Measurements from ENCODE around the gene TSEN54. TPM values are rescaled to one million over a fixed set of nuclear protein-coding genes. Genes with fewer than 3 reads are reported as not detected.

The TSEN54 gene
- polyA plus RNA-seq, 3 donors from 2014 or later = 205 to 238 (median 209) TPM

GRCh38 chr17:75492555-75493168, 23.7 kb upstream of the TSEN54 start:
- peaks cover 5 to 16% of the 10 kb centered on the region in 2 donors for H3K4me1 Mint-ChIP-seq
- no peak overlapping the region for H3K27ac Mint-ChIP-seq
- H3K36me3 Mint-ChIP-seq = peaks cover 0 to 17% (median 1%) of the 10 kb centered on the region in 3 donors
- no peak overlapping the region for H3K4me3 Mint-ChIP-seq
- DNase-seq = no peak
- H3K27me3 Mint-ChIP-seq (ENCODE audit: low read depth in 3 of 3) = peaks cover 0 to 2% (median 1%) of the 10 kb centered on the region in 3 donors
- no peaks in the 10 kb centered on the region for H3K9me3 Mint-ChIP-seq

DNA sequence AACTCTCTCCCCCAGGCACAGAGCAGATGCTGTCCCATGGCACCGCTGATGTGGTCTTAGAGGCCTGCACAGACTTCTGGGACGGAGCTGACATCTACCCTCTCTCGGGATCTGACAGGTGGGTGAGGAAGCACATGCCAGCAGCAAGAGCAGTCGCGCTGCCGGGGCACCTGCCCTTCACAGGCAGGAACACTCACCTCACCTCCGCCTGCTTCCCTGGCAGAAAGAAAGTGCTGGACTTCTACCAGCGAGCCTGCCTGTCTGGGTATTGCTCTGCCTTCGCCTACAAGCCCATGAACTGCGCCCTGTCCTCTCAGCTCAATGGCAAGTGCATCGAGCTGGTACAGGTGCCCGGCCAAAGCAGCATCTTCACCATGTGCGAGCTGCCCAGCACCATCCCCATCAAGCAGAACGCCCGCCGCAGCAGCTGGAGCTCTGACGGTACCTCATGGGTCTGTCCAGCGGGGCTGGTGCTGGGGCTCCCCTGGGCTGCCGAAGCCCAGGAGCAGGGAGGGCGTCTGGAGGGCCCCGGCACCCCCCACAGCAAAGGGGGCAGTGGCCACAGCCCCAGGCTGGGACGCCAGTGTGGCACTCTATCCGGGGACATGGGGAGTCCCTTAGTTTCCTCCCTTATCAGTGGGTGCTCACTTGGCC, 22.7 kb upstream of the TSEN54 start:
- Mint-ChIP-seq H3K36me3 (peaks cover 0 to 17% (median 0%) of the 10 kb centered on the region in 3 donors), H3K4me1 (peaks cover 0 to 7% of the 10 kb centered on the region in 2 donors), H3K27ac (no peak overlapping the region), H3K4me3 (no peak overlapping the region), H3K9me3 (no peaks in the 10 kb centered on the region), H3K27me3 (ENCODE audit: low read depth in 3 of 3) (no peaks in the 10 kb centered on the region)
- no peak for DNase-seq

- Mint-ChIP-seq H3K27ac (no peak overlapping the region), H3K4me3 (no peak overlapping the region)
These were observed 21.9 kb upstream of the TSEN54 start for GRCh38 chr17:75494326-75494877.

DNA sequence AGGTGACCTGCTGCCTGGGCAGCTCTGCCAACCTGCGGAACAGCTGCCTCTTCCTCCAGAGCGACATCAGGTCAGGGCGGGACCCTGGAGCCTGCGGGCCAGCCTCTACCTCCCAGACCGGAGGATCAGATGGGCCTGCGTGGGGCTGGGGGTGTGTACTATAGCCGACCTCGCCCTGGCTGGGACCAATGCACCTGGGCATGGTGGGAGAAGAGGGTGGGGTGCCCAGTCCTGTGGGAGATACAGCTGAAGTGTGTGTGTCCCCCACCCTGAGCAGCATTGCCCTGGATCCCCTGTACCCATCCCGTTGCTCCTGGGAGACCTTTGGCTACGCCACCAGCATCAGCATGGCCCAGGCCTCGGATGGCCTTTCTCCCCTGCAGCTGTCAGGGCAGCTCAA, 20.3 kb upstream of the TSEN54 start:
- H3K27ac Mint-ChIP-seq = no peak overlapping the region

More at GRCh38 chr17:75494326-75494877, 21.9 kb upstream of the TSEN54 start:
- H3K9me3 Mint-ChIP-seq = no peaks in the 10 kb centered on the region
- H3K36me3 Mint-ChIP-seq = peaks cover 0 to 17% (median 0%) of the 10 kb centered on the region in 3 donors
- no peak for DNase-seq
- H3K4me1 Mint-ChIP-seq = peaks cover 0 to 1% of the 10 kb centered on the region in 2 donors
- peaks cover 0 to 3% (median 0%) of the 10 kb centered on the region in 3 donors for H3K27me3 Mint-ChIP-seq (ENCODE audit: low read depth in 3 of 3)

GRCh38 chr17:75498039-75498725, 18.1 kb upstream of the TSEN54 start:
- peaks cover 0 to 3% (median 0%) of the 10 kb centered on the region in 3 donors for H3K27me3 Mint-ChIP-seq (ENCODE audit: low read depth in 3 of 3)
- peak in 1 of 3 donors; percentile 17 for DNase-seq
- H3K36me3 Mint-ChIP-seq = peaks cover 0 to 9% (median 0%) of the 10 kb centered on the region in 3 donors
- H3K27ac Mint-ChIP-seq = peak overlapping the region in 4 of 6 donors; percentile 7 to 61 (median 34)
- H3K9me3 Mint-ChIP-seq = no peaks in the 10 kb centered on the region
- H3K4me1 Mint-ChIP-seq = peaks cover 0 to under 1% of the 10 kb centered on the region in 2 donors
- no peak overlapping the region for H3K4me3 Mint-ChIP-seq

More for the DNA sequence above, 20.3 kb upstream of the TSEN54 start:
- H3K36me3 Mint-ChIP-seq = peaks cover 0 to 17% (median 0%) of the 10 kb centered on the region in 3 donors
- no peak overlapping the region for H3K4me3 Mint-ChIP-seq
- no peak for DNase-seq
- H3K27me3 Mint-ChIP-seq (ENCODE audit: low read depth in 3 of 3) = peaks cover 0 to 3% (median 0%) of the 10 kb centered on the region in 3 donors
- H3K9me3 Mint-ChIP-seq = no peaks in the 10 kb centered on the region
- no peaks in the 10 kb centered on the region for H3K4me1 Mint-ChIP-seq

DNA sequence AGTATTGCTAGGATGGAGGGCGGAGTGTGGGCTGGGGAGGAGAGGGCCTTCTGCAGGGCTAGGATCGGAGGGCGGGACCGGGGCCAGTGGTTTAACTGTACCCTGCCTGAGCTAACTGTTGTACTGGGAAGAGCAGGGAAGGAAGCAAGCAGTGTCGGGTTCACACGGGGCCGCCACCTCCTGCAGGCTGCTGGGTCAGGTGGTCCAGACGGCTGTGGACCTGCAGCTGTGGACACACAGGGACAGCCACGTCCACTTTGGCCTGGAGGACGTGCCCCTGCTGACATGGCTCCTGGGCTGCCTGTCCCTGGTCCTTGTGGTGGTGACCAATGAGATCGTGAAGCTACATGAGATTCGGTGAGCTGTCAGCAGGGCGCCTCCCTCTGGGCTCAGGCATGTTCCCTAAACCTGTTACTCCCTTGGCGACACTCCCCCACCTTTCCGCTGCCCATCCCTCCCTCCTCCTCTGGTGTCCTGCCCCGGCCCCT, 17.6 kb upstream of the TSEN54 start:
- H3K4me1 Mint-ChIP-seq = peaks cover 0 to 4% of the 10 kb centered on the region in 2 donors
- no peak for DNase-seq
- H3K4me3 Mint-ChIP-seq = no peak overlapping the region
- H3K27ac Mint-ChIP-seq = peak overlapping the region in 1 of 6 donors; percentile 7
- peaks cover 0 to 9% (median 0%) of the 10 kb centered on the region in 3 donors for H3K36me3 Mint-ChIP-seq
- H3K27me3 Mint-ChIP-seq (ENCODE audit: low read depth in 3 of 3) = peaks cover 0 to 3% (median 0%) of the 10 kb centered on the region in 3 donors
- no peaks in the 10 kb centered on the region for H3K9me3 Mint-ChIP-seq

GRCh38 chr17:75499313-75500022, 16.9 kb upstream of the TSEN54 start:
- Mint-ChIP-seq H3K27ac (no peak overlapping the region), H3K9me3 (no peaks in the 10 kb centered on the region), H3K4me1 (peaks cover 0 to 8% of the 10 kb centered on the region in 2 donors)

DNA sequence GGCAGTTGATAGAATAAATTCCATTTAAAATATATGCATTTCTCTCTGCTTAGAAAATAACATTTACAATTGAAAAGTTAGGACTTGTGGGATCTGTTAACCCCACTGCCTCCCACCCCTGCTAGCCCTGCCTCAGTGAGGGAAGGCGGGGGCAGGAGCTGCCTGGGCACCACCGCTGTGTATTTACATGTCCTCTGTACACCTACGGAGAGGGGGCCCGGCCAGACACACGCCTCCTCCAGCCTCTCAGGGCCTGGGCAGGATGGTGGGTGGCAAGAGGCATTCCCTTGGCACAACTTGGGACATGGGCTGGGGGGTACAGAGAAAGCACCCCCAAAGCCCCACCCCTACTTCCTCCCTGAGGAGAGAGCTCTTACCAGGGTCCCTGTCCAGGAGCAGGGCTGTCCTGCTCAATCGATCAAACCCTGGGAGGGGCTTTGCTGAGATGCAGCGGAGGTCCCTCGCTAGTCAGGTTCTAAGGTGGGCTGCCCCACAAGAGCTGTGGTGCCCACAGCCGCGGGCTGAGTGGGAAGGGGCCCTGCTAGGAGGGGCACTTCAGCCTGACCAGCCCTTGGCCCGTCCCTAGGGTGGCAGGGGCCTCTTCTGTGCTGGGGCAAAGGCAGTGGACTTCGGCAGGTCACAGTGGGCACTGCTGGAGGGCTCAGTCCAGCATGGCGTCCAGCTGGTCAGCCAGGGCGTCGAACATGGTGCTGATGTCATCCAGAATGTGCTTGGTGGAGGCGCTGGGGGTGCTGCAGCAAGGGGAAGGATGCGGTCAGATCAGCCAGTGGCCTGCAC, 15.7 kb upstream of the TSEN54 start:
- no peak for DNase-seq
- peaks cover 0 to 3% (median 0%) of the 10 kb centered on the region in 3 donors for H3K36me3 Mint-ChIP-seq
- H3K9me3 Mint-ChIP-seq = no peaks in the 10 kb centered on the region
- H3K4me3 Mint-ChIP-seq = no peak overlapping the region
- H3K27ac Mint-ChIP-seq = peak overlapping the region in 1 of 6 donors; percentile 40
- peaks cover 5 to 15% of the 10 kb centered on the region in 2 donors for H3K4me1 Mint-ChIP-seq
- H3K27me3 Mint-ChIP-seq (ENCODE audit: low read depth in 3 of 3) = peaks cover 0 to 3% (median 0%) of the 10 kb centered on the region in 3 donors

More at GRCh38 chr17:75499313-75500022, 16.9 kb upstream of the TSEN54 start:
- Mint-ChIP-seq H3K4me3 (no peak overlapping the region), H3K36me3 (peaks cover 0 to 7% (median 0%) of the 10 kb centered on the region in 3 donors), H3K27me3 (ENCODE audit: low read depth in 3 of 3) (peaks cover 0 to 3% (median 0%) of the 10 kb centered on the region in 3 donors)
- DNase-seq = no peak

- DNase-seq = no peak
- Mint-ChIP-seq H3K4me1 (peaks cover 5 to 15% of the 10 kb centered on the region in 2 donors), H3K4me3 (no peak overlapping the region), H3K9me3 (no peaks in the 10 kb centered on the region), H3K27ac (peak overlapping the region in 1 of 6 donors; percentile 40), H3K36me3 (peaks cover 0 to 3% (median 0%) of the 10 kb centered on the region in 3 donors), H3K27me3 (ENCODE audit: low read depth in 3 of 3) (peaks cover 0 to 5% (median 0%) of the 10 kb centered on the region in 3 donors)
These were observed 14.8 kb upstream of the TSEN54 start for GRCh38 chr17:75501378-75502071.

DNA sequence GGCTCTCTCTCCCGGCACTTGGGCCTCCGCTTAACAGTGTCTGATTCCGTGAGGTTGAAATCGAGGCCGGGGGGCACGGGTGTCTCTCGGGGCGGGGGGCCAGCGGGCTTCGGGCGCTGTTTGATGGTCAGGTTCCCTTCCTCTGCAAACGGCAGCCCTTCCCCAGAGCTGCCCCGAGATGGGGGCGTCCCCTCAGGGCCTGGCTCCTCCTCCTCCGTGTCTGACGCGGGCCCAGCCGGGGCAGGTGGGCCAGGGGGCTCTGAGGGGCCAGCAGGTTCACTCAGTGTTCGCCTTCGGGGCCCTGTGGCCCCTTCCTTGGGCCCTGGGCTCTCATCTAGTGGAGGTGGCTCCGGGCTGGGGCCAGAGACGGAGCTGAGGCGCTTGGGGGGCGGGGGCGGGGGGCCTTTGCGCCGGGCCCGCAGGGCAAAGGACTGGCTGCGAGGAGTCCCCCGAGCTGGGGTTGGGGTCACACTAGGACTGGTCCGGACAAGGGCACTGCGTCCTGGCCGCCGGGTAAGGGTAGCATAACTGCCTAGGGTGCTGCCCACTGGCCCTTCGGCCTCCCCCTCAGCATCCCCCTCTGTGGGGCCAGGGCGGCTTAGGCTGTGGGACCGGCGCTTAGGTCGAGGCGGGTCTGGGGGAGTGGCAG, 14.1 kb upstream of the TSEN54 start:
- Mint-ChIP-seq H3K27me3 (ENCODE audit: low read depth in 3 of 3) (peaks cover 0 to 5% (median 0%) of the 10 kb centered on the region in 3 donors), H3K4me1 (peaks cover 5 to 15% of the 10 kb centered on the region in 2 donors), H3K27ac (no peak overlapping the region), H3K4me3 (no peak overlapping the region), H3K9me3 (no peaks in the 10 kb centered on the region), H3K36me3 (peaks cover 0 to 3% (median 0%) of the 10 kb centered on the region in 3 donors)
- DNase-seq = no peak

- Mint-ChIP-seq H3K36me3 (no peaks in the 10 kb centered on the region), H3K4me1 (peaks cover 5 to 15% of the 10 kb centered on the region in 2 donors), H3K27me3 (ENCODE audit: low read depth in 3 of 3) (peaks cover 0 to 5% (median 0%) of the 10 kb centered on the region in 3 donors), H3K27ac (no peak overlapping the region), H3K4me3 (no peak overlapping the region), H3K9me3 (no peaks in the 10 kb centered on the region)
- DNase-seq = no peak
These were observed 13.5 kb upstream of the TSEN54 start for GRCh38 chr17:75502721-75503329.

Measured in immature natural killer cell (primary cell).